ENCODE results near the gene IL17RD.

IL17RD gene

GRCh38 chr3:57068437-57069089, 96.6 kb downstream of the IL17RD start:
- CTCF ChIA-PET: interaction anchor here (1.0 to 1.8 kb wide), 2 partner anchors 10 to 73 kb away, joined by 3 to 16 read pairs; no protein-coding TSS in a partner anchor
- Histone ChIP-seq H3K4me1 (ENCODE audit: control insufficient read depth, insufficient read depth, low read length) (peaks cover 5% of the 10 kb centered on the region), H3K4me3 (ENCODE audit: low read depth, low read length) (no peak overlapping the region), H3K36me3 (ENCODE audit: control insufficient read depth in 2 of 2, insufficient read depth in 1 of 2, low read length in 2 of 2) (no peaks in the 10 kb centered on the region), H3K27ac (ENCODE audit: extremely low read depth, low read depth, low read length) (no peak overlapping the region), H3K9me3 (ENCODE audit: control insufficient read depth, insufficient read depth, low read depth, low read length) (no peaks in the 10 kb centered on the region)
- POLR2A ChIA-PET: interaction anchor here (0.6 to 0.7 kb wide), 2 partner anchors 20 to 250 kb away, joined by 3 read pairs; no protein-coding TSS in a partner anchor
- TF ChIP-seq SP7 (tag by site-specific recombination; IDR thresholded peaks at IDR 0.05) (peak; percentile 59), ZNF223 (tag by site-specific recombination; IDR thresholded peaks at IDR 0.05) (no peak), BCL11B (tag by site-specific recombination; IDR thresholded peaks at IDR 0.05; ENCODE audit: low read depth) (no peak), ZNF670 (tag by site-specific recombination; IDR thresholded peaks at IDR 0.05; ENCODE audit: low read depth) (no peak), TRIM28 (IDR thresholded peaks at IDR 0.05; ENCODE audit: borderline replicate concordance, low read length) (peak; percentile 54; the same call in 1 of the 2 replicates), ZNF341 (tag by site-specific recombination; IDR thresholded peaks at IDR 0.05; ENCODE audit: low read depth) (0 out of 2 replicates have a peak, but pooled peaks have one; percentile 13), ZNF555 (tag by site-specific recombination; conservative IDR thresholded peaks at IDR 0.05) (no peak), ZNF138 (tag by site-specific recombination; IDR thresholded peaks at IDR 0.05; ENCODE audit: borderline replicate concordance) (no peak), HOXA7 (CRISPR knock-in tag; IDR thresholded peaks at IDR 0.05; ENCODE audit: borderline replicate concordance) (no peak)
- TF ChIP-seq, protein P1, sequence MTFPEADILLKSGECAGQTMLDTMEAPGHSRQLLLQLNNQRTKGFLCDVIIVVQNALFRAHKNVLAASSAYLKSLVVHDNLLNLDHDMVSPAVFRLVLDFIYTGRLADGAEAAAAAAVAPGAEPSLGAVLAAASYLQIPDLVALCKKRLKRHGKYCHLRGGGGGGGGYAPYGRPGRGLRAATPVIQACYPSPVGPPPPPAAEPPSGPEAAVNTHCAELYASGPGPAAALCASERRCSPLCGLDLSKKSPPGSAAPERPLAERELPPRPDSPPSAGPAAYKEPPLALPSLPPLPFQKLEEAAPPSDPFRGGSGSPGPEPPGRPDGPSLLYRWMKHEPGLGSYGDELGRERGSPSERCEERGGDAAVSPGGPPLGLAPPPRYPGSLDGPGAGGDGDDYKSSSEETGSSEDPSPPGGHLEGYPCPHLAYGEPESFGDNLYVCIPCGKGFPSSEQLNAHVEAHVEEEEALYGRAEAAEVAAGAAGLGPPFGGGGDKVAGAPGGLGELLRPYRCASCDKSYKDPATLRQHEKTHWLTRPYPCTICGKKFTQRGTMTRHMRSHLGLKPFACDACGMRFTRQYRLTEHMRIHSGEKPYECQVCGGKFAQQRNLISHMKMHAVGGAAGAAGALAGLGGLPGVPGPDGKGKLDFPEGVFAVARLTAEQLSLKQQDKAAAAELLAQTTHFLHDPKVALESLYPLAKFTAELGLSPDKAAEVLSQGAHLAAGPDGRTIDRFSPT (tag by site-specific recombination; IDR thresholded peaks at IDR 0.05): no peak

- Histone ChIP-seq H3K4me3 (ENCODE audit: low read depth, low read length) (no peak overlapping the region), H3K4me1 (ENCODE audit: control insufficient read depth, insufficient read depth, low read length) (peaks cover 5% of the 10 kb centered on the region), H3K9me3 (ENCODE audit: control insufficient read depth, insufficient read depth, low read depth, low read length) (no peaks in the 10 kb centered on the region), H3K36me3 (ENCODE audit: control insufficient read depth in 2 of 2, insufficient read depth in 1 of 2, low read length in 2 of 2) (no peaks in the 10 kb centered on the region), H3K27ac (ENCODE audit: extremely low read depth, low read depth, low read length) (no peak overlapping the region)
- ChIA-PET CTCF (no interaction called here), POLR2A (no interaction called here)
- TF ChIP-seq ZNF529 (tag by site-specific recombination; IDR thresholded peaks at IDR 0.05; ENCODE audit: insufficient replicate concordance) (no peak), HOXD13 (CRISPR knock-in tag; IDR thresholded peaks at IDR 0.05; ENCODE audit: borderline replicate concordance) (no peak), ZSCAN5A (tag by site-specific recombination; IDR thresholded peaks at IDR 0.05) (no peak), IKZF3 (tag by site-specific recombination; IDR thresholded peaks at IDR 0.05) (no peak), ZNF221 (tag by site-specific recombination; IDR thresholded peaks at IDR 0.05; ENCODE audit: borderline replicate concordance) (no peak), REPIN1 (tag by site-specific recombination; IDR thresholded peaks at IDR 0.05; ENCODE audit: low read depth) (no peak), ZNF114 (tag by site-specific recombination; IDR thresholded peaks at IDR 0.05) (no peak), OVOL3 (tag by site-specific recombination; IDR thresholded peaks at IDR 0.05) (no peak), ZNF639 (tag by site-specific recombination; IDR thresholded peaks at IDR 0.05) (no peak), ZNF423 (tag by site-specific recombination; IDR thresholded peaks at IDR 0.05) (no peak), SCRT2 (tag by site-specific recombination; IDR thresholded peaks at IDR 0.05) (no peak), ZNF660 (tag by site-specific recombination; IDR thresholded peaks at IDR 0.05) (no peak), ZBTB17 (tag by site-specific recombination; IDR thresholded peaks at IDR 0.05) (no peak), ZNF629 (tag by site-specific recombination; IDR thresholded peaks at IDR 0.05) (no peak)
- TF ChIP-seq, protein P2, sequence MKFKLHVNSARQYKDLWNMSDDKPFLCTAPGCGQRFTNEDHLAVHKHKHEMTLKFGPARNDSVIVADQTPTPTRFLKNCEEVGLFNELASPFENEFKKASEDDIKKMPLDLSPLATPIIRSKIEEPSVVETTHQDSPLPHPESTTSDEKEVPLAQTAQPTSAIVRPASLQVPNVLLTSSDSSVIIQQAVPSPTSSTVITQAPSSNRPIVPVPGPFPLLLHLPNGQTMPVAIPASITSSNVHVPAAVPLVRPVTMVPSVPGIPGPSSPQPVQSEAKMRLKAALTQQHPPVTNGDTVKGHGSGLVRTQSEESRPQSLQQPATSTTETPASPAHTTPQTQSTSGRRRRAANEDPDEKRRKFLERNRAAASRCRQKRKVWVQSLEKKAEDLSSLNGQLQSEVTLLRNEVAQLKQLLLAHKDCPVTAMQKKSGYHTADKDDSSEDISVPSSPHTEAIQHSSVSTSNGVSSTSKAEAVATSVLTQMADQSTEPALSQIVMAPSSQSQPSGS (tag by site-specific recombination; IDR thresholded peaks at IDR 0.05; ENCODE audit: low read depth): no peak
- TF ChIP-seq, protein P3, sequence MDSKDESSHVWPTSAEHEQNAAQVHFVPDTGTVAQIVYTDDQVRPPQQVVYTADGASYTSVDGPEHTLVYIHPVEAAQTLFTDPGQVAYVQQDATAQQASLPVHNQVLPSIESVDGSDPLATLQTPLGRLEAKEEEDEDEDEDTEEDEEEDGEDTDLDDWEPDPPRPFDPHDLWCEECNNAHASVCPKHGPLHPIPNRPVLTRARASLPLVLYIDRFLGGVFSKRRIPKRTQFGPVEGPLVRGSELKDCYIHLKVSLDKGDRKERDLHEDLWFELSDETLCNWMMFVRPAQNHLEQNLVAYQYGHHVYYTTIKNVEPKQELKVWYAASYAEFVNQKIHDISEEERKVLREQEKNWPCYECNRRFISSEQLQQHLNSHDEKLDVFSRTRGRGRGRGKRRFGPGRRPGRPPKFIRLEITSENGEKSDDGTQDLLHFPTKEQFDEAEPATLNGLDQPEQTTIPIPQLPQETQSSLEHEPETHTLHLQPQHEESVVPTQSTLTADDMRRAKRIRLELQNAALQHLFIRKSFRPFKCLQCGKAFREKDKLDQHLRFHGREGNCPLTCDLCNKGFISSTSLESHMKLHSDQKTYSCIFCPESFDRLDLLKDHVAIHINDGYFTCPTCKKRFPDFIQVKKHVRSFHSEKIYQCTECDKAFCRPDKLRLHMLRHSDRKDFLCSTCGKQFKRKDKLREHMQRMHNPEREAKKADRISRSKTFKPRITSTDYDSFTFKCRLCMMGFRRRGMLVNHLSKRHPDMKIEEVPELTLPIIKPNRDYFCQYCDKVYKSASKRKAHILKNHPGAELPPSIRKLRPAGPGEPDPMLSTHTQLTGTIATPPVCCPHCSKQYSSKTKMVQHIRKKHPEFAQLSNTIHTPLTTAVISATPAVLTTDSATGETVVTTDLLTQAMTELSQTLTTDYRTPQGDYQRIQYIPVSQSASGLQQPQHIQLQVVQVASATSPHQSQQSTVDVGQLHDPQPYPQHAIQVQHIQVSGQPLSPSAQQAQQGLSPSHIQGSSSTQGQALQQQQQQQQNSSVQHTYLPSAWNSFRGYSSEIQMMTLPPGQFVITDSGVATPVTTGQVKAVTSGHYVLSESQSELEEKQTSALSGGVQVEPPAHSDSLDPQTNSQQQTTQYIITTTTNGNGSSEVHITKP (tag by site-specific recombination; IDR thresholded peaks at IDR 0.05): no peak
Observed at GRCh38 chr3:57066471-57066870, 98.7 kb downstream of the IL17RD start.
